CD4-positive, alpha-beta T cell (primary cell): ENCODE measurements around the gene PRSS56. TPM values are rescaled to one million over a fixed set of nuclear protein-coding genes. Genes with fewer than 3 reads are reported as not detected.

Experiments used
- ATAC-seq: fragments of 200-7000 bp; cut with Tn5 transposase; one replicate; pipeline ENCODE4 v1.10.0; 2022; ENCODE audit warnings: mild to moderate bottlenecking; ENCODE audit not compliant: poor library complexity
- CTCF ChIA-PET: fragments of 350-600 bp; sonication (Branson Sonifier 250); formaldehyde crosslinking; loops from one replicate; lab custom pipeline; 2021; ENCODE audit warnings: antibody characterized with exemption, inconsistent platforms; lab: Charles Lee
- POLR2A ChIA-PET: fragments of 350-600 bp; sonication (Branson Sonifier 250); formaldehyde crosslinking; loops from one replicate; lab custom pipeline; 2021; ENCODE audit warnings: antibody characterized with exemption, inconsistent platforms; lab: Charles Lee
- DNase-seq, 14 experiments: peaks; one replicate each; pipeline ENCODE4 v3.0.0-alpha.2; 2013 to 2020; ENCODE audit warnings: mixed read lengths in 2 of 14
- H3K27ac ChIP-seq, 2 donors: one replicate each; pipeline versions ENCODE4 v1.5.1 to v1.7.0; 2013; ENCODE audit warnings: low read length in 2 of 2, low read depth in 1 of 2, mild to moderate bottlenecking in 1 of 2
- H3K27me3 ChIP-seq, 2 experiments: 1 replicate in 1 of 2; 2 replicates in 1 of 2; pipeline versions ENCODE4 v1.6.1 to v1.7.0; 2013; ENCODE audit warnings: low read length in 2 of 2, control low read depth in 1 of 2, mild to moderate bottlenecking in 1 of 2, moderate library complexity in 1 of 2; ENCODE audit not compliant: insufficient read depth in 2 of 2, control insufficient read depth in 1 of 2
- H3K36me3 ChIP-seq: one replicate; pipeline ENCODE4 v1.6.1; 2013; ENCODE audit warnings: low read length, control low read depth; ENCODE audit not compliant: insufficient read depth
- H3K4me1 ChIP-seq: one replicate; pipeline ENCODE4 v1.6.1; 2013; ENCODE audit warnings: low read length, control low read depth; ENCODE audit not compliant: insufficient read depth
- H3K4me3 ChIP-seq: one replicate; pipeline ENCODE4 v1.5.1; 2013; ENCODE audit warnings: mild to moderate bottlenecking, low read length, moderate library complexity
- H3K9me3 ChIP-seq, 2 experiments: 1 replicate in 1 of 2; 2 replicates in 1 of 2; pipeline versions ENCODE4 v1.6.1 to v1.7.0; 2013; ENCODE audit warnings: low read length in 2 of 2, mild to moderate bottlenecking in 2 of 2, control low read depth in 1 of 2, moderate library complexity in 1 of 2; ENCODE audit not compliant: control insufficient read depth in 1 of 2, insufficient read depth in 1 of 2
- H3K27ac Mint-ChIP-seq: one replicate; pipeline ENCODE4 v1.8.0; 2020; ENCODE audit warnings: mixed read lengths
- H3K27me3 Mint-ChIP-seq: one replicate; pipeline ENCODE4 v1.8.0; 2021; ENCODE audit warnings: mixed read lengths
- H3K36me3 Mint-ChIP-seq: one replicate; pipeline ENCODE4 v1.8.0; 2021; ENCODE audit warnings: low read depth, mixed read lengths
- H3K4me1 Mint-ChIP-seq: one replicate; pipeline ENCODE4 v1.8.0; 2021; ENCODE audit warnings: low read depth, mixed read lengths
- H3K4me3 Mint-ChIP-seq: one replicate; pipeline ENCODE4 v1.8.0; 2020; ENCODE audit warnings: mild to moderate bottlenecking, mixed read lengths
- H3K9me3 Mint-ChIP-seq: one replicate; pipeline ENCODE4 v1.8.0; 2020; ENCODE audit warnings: mixed read lengths
- intact Hi-C, 2 experiments: fragments of 100-400 bp; cut with DNase I in 1 of 2; cut with micrococcal nuclease in 1 of 2; formaldehyde crosslinking; loops; one replicate each; pipeline versions ENCODE4 v1.15.1 to v1.9.0; 2023 to 2025; cut with DNase I, micrococcal nuclease
- total RNA-seq, 174 experiments: library from RNA in 2 of 174; stranded (reverse) in 2 of 174; gene quantifications; one replicate each; pipeline ENCODE4 v1.2.3 and lab custom pipeline; 2021 to 2026
- TF ChIP-seq, protein P1 (sequence below): fragments of 200-600 bp; IDR thresholded peaks from one replicate; pipeline ENCODE4 v1.8.0; 2022; ENCODE audit warnings: antibody characterized with exemption, mild to moderate bottlenecking

The PRSS56 gene
- total RNA-seq, 2 experiments from 2014 or later = not detected

DNA sequence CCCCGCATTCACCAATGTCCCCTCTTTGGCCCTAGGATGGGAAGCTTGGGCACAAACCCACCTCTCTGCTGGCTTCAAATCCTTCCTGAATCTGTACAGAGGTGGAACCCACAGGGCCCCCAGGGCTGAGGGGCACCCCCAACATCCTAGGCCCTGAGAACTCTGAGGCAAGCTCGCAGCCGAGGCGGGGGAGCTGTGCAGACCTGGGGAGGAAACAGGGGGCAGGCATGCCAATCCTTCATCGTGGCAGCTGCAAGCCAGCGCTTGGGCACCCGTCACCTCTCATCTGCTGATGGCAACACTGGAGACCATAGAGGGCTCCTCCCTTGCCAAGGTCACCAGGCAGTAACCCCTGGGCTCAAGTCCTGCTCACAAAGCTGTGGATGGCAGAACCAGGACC lies 43.4 kb upstream of the PRSS56 start:
- intact Hi-C loops = no loop called here

DNA sequence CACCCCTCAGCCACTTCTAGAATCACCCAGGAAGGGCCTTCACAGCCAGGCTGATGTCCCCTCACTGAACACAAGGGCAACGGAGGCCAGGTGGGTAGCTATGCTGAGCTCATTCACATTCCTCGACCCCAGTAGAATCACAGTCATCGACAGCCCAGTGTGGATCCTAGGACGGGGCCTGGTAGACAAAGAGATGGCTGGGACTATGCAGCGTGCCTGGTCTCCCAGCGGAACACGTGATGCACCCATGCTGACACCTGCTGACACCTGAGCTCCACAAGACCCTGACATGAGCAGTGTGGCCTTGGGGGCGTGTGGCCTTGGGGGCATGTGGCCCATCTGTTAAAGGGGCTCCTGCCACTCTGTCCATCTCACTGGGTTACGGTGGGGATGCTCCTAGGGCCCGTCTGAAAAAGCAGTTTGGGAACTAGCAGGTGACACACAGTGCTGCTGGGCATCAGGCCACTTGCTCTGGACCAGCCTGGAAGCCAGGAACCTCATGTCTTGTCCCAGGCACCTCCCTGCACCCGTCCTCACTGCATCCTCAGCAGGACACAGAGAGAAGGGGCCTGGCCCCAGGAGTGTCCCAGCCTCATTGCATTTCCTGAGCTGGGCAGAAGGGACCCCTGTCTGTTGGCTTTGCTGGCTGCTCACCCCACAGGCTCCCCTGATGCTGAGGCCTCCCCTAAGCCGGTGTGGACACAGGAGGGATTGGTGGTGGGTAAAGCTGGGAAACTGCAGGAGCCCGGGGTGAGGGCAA lies 42.3 kb upstream of the PRSS56 start:
- DNase-seq = peak in 2 of 14 experiments; percentile 1 to 29
- intact Hi-C loops = no loop called here
- CTCF ChIA-PET = no interaction called here
- H3K4me3 Mint-ChIP-seq = no peak overlapping the region
- TF ChIP-seq, protein P1, sequence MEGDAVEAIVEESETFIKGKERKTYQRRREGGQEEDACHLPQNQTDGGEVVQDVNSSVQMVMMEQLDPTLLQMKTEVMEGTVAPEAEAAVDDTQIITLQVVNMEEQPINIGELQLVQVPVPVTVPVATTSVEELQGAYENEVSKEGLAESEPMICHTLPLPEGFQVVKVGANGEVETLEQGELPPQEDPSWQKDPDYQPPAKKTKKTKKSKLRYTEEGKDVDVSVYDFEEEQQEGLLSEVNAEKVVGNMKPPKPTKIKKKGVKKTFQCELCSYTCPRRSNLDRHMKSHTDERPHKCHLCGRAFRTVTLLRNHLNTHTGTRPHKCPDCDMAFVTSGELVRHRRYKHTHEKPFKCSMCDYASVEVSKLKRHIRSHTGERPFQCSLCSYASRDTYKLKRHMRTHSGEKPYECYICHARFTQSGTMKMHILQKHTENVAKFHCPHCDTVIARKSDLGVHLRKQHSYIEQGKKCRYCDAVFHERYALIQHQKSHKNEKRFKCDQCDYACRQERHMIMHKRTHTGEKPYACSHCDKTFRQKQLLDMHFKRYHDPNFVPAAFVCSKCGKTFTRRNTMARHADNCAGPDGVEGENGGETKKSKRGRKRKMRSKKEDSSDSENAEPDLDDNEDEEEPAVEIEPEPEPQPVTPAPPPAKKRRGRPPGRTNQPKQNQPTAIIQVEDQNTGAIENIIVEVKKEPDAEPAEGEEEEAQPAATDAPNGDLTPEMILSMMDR = no peak
- no peaks in the 10 kb centered on the region for H3K4me1 ChIP-seq
- no peak overlapping the region for H3K27ac ChIP-seq
- H3K9me3 ChIP-seq = no peaks in the 10 kb centered on the region
- H3K36me3 Mint-ChIP-seq = no peaks in the 10 kb centered on the region
- H3K9me3 Mint-ChIP-seq = peaks cover under 1% of the 10 kb centered on the region
- H3K27me3 ChIP-seq = peaks cover 15 to 17% of the 10 kb centered on the region in 2 experiments
- no peak overlapping the region for H3K27ac Mint-ChIP-seq
- no peak overlapping the region for H3K4me3 ChIP-seq
- POLR2A ChIA-PET = no interaction called here
- peaks cover 20% of the 10 kb centered on the region for H3K27me3 Mint-ChIP-seq
- no peak for ATAC-seq
- no peaks in the 10 kb centered on the region for H3K4me1 Mint-ChIP-seq
- H3K36me3 ChIP-seq = no peaks in the 10 kb centered on the region

More for the DNA sequence above, 43.4 kb upstream of the PRSS56 start:
- TF ChIP-seq, protein P1 = no peak
- ATAC-seq (no peak), DNase-seq (peak in 2 of 14 experiments; percentile 1 to 17)
- Mint-ChIP-seq H3K27me3 (peaks cover 28% of the 10 kb centered on the region), H3K4me1 (no peaks in the 10 kb centered on the region), H3K4me3 (no peak overlapping the region), H3K36me3 (no peaks in the 10 kb centered on the region), H3K27ac (no peak overlapping the region), H3K9me3 (peaks cover 8% of the 10 kb centered on the region)
- CTCF ChIA-PET = no interaction called here
- peaks cover 15 to 17% of the 10 kb centered on the region in 2 experiments for H3K27me3 ChIP-seq
- no peaks in the 10 kb centered on the region for H3K4me1 ChIP-seq
- peaks cover 0 to 5% of the 10 kb centered on the region in 2 experiments for H3K9me3 ChIP-seq
- H3K27ac ChIP-seq = no peak overlapping the region
- POLR2A ChIA-PET = no interaction called here
- no peak overlapping the region for H3K4me3 ChIP-seq
- no peaks in the 10 kb centered on the region for H3K36me3 ChIP-seq

DNA sequence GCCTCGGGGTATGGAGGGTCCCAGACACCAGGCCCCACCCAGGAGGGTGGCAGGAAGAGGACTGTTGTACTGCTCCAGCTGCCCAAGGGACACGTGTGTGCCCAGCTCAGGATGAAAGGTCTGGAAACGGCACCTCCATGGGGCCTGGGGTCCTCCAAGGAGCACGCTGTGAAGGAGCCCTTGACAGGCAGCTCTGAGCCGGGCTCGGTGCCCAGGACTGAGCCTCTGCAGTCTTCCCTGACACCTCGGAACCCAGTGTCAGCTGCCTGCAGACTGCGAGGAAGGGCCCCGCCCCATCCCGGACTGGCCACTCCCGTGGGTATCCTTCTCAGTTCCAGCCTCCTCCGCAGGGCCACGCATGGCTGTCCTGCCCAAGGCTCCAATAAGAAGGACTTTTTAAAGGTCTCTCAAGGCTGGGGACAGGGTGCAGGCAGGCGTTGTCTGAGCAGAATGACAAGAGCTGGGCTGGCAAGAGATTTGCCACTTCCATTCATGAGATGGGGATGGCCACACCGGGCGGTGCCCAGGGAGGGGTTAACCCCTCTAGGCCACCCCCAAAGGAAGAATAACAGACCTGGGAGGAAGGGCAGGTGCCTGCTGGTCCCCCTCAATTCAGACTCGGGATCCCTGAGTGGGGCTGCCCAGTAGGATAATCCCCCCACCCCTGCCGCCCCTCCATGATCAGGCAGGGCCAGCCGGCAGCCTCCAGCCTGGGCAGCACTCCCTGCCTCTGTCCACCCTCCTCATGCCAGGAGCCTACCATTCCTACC lies 41.4 kb upstream of the PRSS56 start:
- H3K4me3 ChIP-seq = no peak overlapping the region
- H3K27ac ChIP-seq = no peak overlapping the region
- Mint-ChIP-seq H3K27ac (no peak overlapping the region), H3K4me1 (no peaks in the 10 kb centered on the region), H3K4me3 (no peak overlapping the region), H3K9me3 (no peaks in the 10 kb centered on the region), H3K27me3 (peaks cover 17% of the 10 kb centered on the region), H3K36me3 (no peaks in the 10 kb centered on the region)
- ATAC-seq = no peak
- no peaks in the 10 kb centered on the region for H3K4me1 ChIP-seq
- no peaks in the 10 kb centered on the region for H3K36me3 ChIP-seq
- peaks cover 10 to 12% of the 10 kb centered on the region in 2 experiments for H3K27me3 ChIP-seq
- ChIA-PET POLR2A (no interaction called here), CTCF (no interaction called here)
- peak in 1 of 14 experiments; percentile 4 for DNase-seq
- H3K9me3 ChIP-seq = peaks cover 0 to under 1% of the 10 kb centered on the region in 2 experiments
- intact Hi-C loops = no loop called here
- TF ChIP-seq, protein P1 = no peak
